Thoracic aorta (tissue), 2 donors: Measurements from ENCODE around the gene PHOX2A. TPM values are rescaled to one million over a fixed set of nuclear protein-coding genes. Genes with fewer than 3 reads are reported as not detected.

Experiments
- ATAC-seq: fragments of 150-250 bp; one replicate; pipeline ENCODE4 v1.8.0; 2017; ENCODE audit warnings: low read depth; ENCODE audit not compliant: insufficient number of reproducible peaks, low FRiP score
- DNase-seq: peaks from one replicate; pipeline ENCODE4 v3.0.0-alpha.2; 2020; ENCODE audit warnings: low spot score
- H3K27ac ChIP-seq, 2 donors: fragments of 200-600 bp; sonication (generic); 1 replicate in 1 of 2; 2 replicates in 1 of 2; pipeline ENCODE4 v1.5.1; 2016; ENCODE audit warnings: mild to moderate bottlenecking in 2 of 2, moderate library complexity in 2 of 2
- H3K27me3 ChIP-seq: fragments of 200-600 bp; sonication (generic); replicated peaks from 2 replicates; pipeline ENCODE4 v1.6.0; 2016; ENCODE audit warnings: mild to moderate bottlenecking; ENCODE audit not compliant: insufficient read depth
- H3K36me3 ChIP-seq: fragments of 200-600 bp; sonication (generic); one replicate; pipeline ENCODE4 v1.5.1; 2016
- H3K4me1 ChIP-seq, 2 donors: fragments of 200-600 bp; sonication (generic); 1 replicate in 1 of 2; 2 replicates in 1 of 2; pipeline versions ENCODE4 v1.5.1 to v1.6.0; 2016; ENCODE audit warnings: low read depth in 2 of 2, mild to moderate bottlenecking in 1 of 2; ENCODE audit not compliant: control insufficient read depth in 1 of 2
- H3K4me3 ChIP-seq: fragments of 200-600 bp; sonication (generic); 2 replicates; pipeline ENCODE4 v1.5.1; 2016; ENCODE audit warnings: mild to moderate bottlenecking
- H3K9me3 ChIP-seq: fragments of 200-600 bp; sonication (generic); 2 replicates; pipeline ENCODE4 v1.5.1; 2016
- total RNA-seq, 2 donors: library from RNA; depleted of rRNA; stranded (reverse); fragments of >200 nt; gene quantifications; one replicate each; pipeline versions ENCODE4 v1.1.0 to v1.2.3, GENCODE V29; 2016
- TF ChIP-seq, protein P1 (sequence below): fragments of 200-600 bp; sonication (generic); IDR thresholded peaks from one replicate; pipeline ENCODE4 v1.5.1; 2019; ENCODE audit warnings: antibody characterized with exemption

The PHOX2A gene
- total RNA-seq, 2 donors from 2014 or later: not detected

DNA sequence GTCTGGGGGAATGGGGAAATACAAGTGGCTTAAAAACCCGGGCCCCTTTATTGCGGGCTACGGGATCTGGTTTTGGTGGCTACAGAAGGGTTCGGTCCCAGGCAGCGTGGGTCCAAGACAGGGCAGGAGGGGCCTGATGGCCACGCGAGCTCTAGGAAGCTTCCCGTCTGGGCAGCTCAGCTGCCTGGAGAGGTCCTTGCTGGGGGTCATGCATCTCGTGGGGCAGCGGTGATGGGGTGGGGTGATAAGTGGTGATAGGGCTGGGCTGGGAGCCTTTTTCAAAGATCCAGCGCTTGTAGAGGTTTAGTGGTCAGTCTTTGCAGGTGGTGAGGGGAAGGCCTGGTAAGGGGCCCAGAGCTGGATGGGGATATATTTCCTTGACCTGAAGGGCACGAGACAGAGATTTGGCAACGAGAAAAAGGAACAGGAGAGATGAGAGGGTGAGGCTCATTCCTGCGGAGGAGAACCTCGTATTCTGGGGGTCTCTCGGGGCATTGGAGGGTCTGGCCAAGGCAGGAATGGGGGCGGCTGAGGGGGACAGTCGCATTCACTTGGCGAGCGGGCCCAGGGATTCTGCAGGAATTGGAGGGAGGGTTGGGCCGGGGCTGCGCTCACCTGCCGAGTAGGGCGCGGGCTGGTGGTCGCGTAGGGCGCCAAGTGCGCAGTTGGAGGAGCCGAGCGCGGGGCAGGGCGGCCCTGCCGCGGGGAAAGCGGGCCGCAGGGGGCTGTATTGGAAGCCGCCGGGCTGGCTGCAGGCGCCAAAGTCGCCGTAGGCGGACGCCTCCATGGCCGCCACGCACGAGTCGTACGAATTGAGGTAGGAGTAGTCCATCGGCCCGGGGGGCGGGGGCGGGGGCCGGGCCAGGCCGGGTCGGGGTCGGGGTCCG, 560 bp downstream of the PHOX2A start:
- no peak for ATAC-seq
- no peak for DNase-seq
- no peak overlapping the region for H3K27ac ChIP-seq
- H3K36me3 ChIP-seq: no peaks in the 10 kb centered on the region
- TF ChIP-seq, protein P1, sequence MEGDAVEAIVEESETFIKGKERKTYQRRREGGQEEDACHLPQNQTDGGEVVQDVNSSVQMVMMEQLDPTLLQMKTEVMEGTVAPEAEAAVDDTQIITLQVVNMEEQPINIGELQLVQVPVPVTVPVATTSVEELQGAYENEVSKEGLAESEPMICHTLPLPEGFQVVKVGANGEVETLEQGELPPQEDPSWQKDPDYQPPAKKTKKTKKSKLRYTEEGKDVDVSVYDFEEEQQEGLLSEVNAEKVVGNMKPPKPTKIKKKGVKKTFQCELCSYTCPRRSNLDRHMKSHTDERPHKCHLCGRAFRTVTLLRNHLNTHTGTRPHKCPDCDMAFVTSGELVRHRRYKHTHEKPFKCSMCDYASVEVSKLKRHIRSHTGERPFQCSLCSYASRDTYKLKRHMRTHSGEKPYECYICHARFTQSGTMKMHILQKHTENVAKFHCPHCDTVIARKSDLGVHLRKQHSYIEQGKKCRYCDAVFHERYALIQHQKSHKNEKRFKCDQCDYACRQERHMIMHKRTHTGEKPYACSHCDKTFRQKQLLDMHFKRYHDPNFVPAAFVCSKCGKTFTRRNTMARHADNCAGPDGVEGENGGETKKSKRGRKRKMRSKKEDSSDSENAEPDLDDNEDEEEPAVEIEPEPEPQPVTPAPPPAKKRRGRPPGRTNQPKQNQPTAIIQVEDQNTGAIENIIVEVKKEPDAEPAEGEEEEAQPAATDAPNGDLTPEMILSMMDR: no peak
- H3K4me3 ChIP-seq: peak overlapping the region; percentile 35
- H3K4me1 ChIP-seq: peaks cover 17 to 38% of the 10 kb centered on the region in 2 donors
- peaks cover 11% of the 10 kb centered on the region for H3K27me3 ChIP-seq
- H3K9me3 ChIP-seq: no peaks in the 10 kb centered on the region

DNA sequence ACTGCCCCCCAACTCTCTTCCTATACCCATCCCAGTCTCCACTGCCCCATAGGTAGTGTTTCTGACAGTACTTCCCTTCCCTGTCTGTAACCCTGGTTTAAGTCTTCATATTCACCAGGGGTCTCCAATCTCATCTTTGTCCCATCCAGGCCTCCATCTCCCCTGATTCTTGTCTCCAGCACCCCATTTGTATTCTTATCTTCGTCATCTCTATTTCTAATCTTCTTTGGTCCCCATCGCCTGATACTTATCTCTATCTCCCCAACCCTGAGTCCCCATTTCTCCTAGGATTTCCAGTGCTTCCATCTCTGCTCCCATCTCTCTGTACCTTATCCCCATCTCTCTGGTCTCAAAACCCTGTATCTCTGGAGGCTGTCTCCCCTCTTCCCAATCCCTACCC, 1.8 kb downstream of the PHOX2A start:
- DNase-seq (no peak), ATAC-seq (no peak)
- no peaks in the 10 kb centered on the region for H3K9me3 ChIP-seq
- H3K4me1 ChIP-seq: peaks cover 17 to 46% of the 10 kb centered on the region in 2 donors
- TF ChIP-seq, protein P1: no peak
- no peak overlapping the region for H3K27ac ChIP-seq
- peaks cover 11% of the 10 kb centered on the region for H3K27me3 ChIP-seq
- peaks cover 5% of the 10 kb centered on the region for H3K36me3 ChIP-seq
- H3K4me3 ChIP-seq: no peak overlapping the region

GRCh38 chr11:72241291-72241781, 2.6 kb downstream of the PHOX2A start:
- no peak overlapping the region for H3K4me3 ChIP-seq
- H3K36me3 ChIP-seq: peaks cover 12% of the 10 kb centered on the region
- ATAC-seq: no peak
- peaks cover 17 to 46% of the 10 kb centered on the region in 2 donors for H3K4me1 ChIP-seq
- H3K9me3 ChIP-seq: no peaks in the 10 kb centered on the region
- H3K27ac ChIP-seq: no peak overlapping the region
- TF ChIP-seq, protein P1: no peak
- no peak for DNase-seq
- peaks cover 9% of the 10 kb centered on the region for H3K27me3 ChIP-seq

- TF ChIP-seq, protein P1: no peak
- Histone ChIP-seq H3K4me3 (peak overlapping the region; percentile 69), H3K9me3 (no peaks in the 10 kb centered on the region), H3K4me1 (peaks cover 17 to 46% of the 10 kb centered on the region in 2 donors), H3K27ac (no peak overlapping the region), H3K36me3 (peaks cover 14% of the 10 kb centered on the region), H3K27me3 (peaks cover 2% of the 10 kb centered on the region)
- DNase-seq (no peak), ATAC-seq (no peak)
These were observed 3.3 kb downstream of the PHOX2A start for GRCh38 chr11:72240461-72241290.
